WI38 (cell line): ENCODE results near the gene RGMB.

Experiments used
- H3K4me3 ChIP-seq: 2 replicates; pipeline ENCODE4 v1.5.1; 2011; ENCODE audit warnings: low read depth, mild to moderate bottlenecking, control low read depth, low read length
- CTCF ChIP-seq: IDR thresholded peaks from 2 replicates; pipeline ENCODE4 v1.5.1; 2012; ENCODE audit warnings: low read depth, mild to moderate bottlenecking, control low read depth, low read length

The RGMB gene

DNA sequence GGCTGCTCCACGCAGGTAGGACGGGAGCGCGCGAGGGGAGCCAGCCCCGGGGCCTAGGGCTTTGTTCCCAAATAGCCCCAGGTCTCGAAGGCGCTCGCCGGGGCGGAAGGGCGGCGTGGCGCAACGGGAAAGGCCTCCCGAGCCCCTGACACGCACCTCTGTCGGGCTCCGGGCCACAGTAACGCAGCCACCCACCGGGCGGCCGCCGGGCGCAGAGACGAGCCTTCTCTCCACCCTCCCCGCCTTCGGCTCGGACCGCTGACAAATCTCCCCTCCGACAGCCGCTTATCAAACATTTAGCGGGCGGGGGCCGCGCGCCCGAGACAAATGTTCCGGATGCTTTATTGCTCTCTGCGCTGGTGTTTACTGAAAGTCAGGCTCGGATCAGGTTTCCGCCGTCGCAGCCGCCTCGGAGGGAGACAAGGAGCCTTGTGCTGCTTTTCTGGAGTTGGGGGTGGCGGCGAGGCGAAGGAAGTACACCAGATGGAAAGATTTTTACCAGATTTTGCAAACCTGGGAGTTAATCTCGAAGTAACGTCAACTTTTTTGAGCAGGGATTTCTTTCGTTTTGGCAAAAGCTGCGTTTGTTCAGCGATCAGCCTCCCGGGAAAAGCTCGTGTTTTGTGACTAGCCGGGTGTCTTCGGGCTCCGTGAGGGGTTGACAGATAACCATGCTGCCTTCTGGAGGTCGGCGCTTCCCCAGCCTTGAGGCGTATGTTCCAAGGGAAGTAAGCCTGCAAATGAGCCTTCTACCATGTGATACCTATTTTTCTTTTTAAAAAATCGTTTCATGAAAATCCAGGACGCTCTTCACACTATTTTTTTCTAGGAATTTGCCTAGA is 950 bp downstream of the RGMB start:
- TF ChIP-seq CTCF: no peak

GRCh38 chr5:98775246-98776065 is 2.0 kb downstream of the RGMB start:
- TF ChIP-seq CTCF: no peak
- H3K4me3 ChIP-seq: peak overlapping the region; percentile 95

More for the DNA sequence above, 950 bp downstream of the RGMB start:
- H3K4me3 ChIP-seq: peak overlapping the region; percentile 95

DNA sequence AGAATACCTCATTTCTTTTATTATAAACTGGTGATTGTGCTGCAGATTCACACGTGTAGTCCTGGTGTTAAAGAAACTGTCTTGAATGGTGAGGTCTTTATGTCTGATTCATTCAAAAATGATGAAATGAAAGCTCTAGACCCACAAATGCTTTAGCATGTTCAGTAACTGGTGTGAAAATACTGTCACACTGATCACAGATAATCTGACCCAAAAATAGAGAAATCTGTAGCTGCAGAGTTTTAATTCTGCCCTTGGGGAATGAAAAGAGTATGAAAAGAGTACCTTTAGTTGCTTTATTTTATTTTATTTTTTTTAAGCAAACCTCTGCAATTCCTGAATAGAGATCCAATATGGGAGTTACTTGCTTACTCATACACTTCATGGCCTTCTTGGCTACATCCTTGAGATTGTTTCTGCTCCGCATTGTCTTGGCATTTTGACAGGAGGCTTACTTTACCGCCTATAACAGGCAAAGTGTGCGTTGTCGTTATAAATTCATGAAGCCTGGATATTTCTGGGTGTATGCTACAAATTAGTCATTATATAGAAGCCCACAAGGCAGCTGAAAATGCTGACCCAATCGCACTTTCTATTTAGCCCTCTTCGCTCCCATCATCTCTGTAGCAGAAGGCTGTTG is 2.7 kb downstream of the RGMB start:
- no peak for TF ChIP-seq CTCF
- H3K4me3 ChIP-seq: peak overlapping the region; percentile 95

- peak overlapping the region; percentile 95 for H3K4me3 ChIP-seq
- TF ChIP-seq CTCF: no peak
Measured at GRCh38 chr5:98777295-98777694, 3.8 kb downstream of the RGMB start.

- no peak overlapping the region for H3K4me3 ChIP-seq
Measured at GRCh38 chr5:98779264-98779877, 5.9 kb downstream of the RGMB start.

GRCh38 chr5:98780390-98780789 is 6.9 kb downstream of the RGMB start:
- no peak overlapping the region for H3K4me3 ChIP-seq
- no peak for TF ChIP-seq CTCF

More at GRCh38 chr5:98779264-98779877, 5.9 kb downstream of the RGMB start:
- TF ChIP-seq CTCF: no peak
